ENCODE data around the gene DPY30.
A peak's percentile ranks its signal among the peaks of the same experiment; 100 is the strongest.
"Not testable (repeated sequence)": the region's sequence is repeated elsewhere in the genome, so short reads cannot be mapped to it uniquely, and the experiment has no call there.

DPY30 gene

DNA sequence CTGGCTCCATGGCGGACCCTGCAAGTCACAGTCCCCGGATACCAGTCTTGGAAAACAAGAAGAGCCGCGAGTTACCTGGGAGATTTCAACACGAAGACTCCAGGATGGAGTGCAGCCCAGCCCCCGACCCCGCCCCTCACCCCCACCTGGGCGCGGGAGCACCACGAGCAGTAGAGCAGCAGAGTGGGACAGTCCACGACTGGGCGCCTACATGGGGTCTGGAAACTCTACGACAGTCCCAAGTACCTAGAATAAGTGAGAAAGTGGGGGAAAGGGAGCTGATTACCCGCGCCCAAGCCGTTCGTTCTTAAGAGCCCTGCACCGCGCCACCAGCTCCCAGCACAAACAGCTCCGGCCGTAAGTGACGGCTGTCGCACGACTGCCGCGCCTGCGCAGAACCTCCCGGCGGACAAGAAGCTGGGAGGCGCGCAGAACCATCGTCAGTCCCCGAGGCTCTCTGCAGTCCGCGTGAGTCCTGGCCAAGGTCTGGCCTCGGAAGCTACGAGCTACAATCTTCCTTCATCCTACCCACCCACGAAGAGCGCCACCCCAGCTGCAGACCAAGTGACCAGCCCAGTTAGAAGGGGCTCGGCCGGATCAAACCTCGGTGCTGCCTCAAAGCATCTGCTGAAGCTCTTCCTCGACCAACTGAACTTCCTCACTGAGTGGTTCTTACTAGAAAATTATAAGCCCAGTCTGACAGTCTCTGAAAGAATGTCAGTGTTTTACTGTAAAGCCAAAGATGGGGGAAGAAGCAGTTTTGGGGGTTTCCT lies at the start of gene DPY30:
Gene DPY30, minus strand, starts transcription at position 359 of the 773 bp plus-strand sequence. Its CDS starts 349 bp downstream, at position 10.
- DNase-seq (ENCODE audit: low spot score) = peak; percentile 84
- FAIRE-seq = peak; percentile 40

DNA sequence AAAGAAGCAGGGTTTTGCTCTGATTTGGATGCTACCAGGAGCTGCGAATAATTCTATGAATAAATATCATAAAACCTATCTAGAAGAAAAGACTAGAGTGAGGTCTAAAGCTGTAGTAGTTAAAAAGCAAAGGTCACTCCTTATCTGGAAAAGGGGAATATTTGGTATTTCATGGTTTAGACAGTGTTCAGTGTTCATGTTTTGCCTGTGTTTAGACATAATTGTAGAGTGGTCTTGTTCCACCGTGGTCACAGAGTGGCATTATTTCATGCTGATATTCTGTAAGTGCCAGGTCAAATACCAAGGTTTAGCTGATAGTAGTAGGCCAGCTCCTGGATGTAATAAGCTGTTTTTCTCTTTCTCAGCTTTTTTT lies 34.5 kb upstream of the DPY30 start:
- no peak for FAIRE-seq

GRCh38 chr2:32067549-32067948 lies 27.9 kb upstream of the DPY30 start:
- no peak for FAIRE-seq

More for the DNA sequence above, 34.5 kb upstream of the DPY30 start:
- DNase-seq (ENCODE audit: low spot score) = no peak

GRCh38 chr2:32064713-32065112 lies 25.1 kb upstream of the DPY30 start:
- DNase-seq (ENCODE audit: low spot score) (no peak), FAIRE-seq (no peak)

More at GRCh38 chr2:32067549-32067948, 27.9 kb upstream of the DPY30 start:
- DNase-seq (ENCODE audit: low spot score) = no peak

DNA sequence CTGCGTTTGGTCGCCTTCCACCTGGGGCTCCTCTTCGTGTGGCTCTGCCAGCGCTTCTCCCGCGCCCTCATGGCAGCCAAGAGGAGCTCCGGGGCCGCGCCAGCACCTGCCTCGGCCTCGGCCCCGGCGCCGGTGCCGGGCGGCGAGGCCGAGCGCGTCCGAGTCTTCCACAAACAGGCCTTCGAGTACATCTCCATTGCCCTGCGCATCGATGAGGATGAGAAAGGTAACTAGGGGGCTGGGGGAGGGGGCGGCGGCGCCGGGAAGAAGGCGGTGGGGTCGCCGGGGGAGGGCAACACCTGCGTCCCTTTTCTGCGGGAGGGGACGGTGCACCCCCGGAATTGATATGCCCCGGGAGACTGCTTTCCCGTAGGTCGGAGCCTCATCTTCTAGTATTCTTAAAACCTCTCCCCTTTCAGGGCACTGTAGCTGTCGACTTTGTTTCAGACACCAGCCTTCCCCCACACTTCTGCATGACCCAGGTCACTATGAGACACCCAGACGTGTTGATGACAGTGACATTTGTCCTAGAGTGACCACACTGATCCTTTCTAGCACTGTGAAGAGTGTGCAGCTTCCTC lies 24.5 kb upstream of the DPY30 start:
- FAIRE-seq (no peak), DNase-seq (ENCODE audit: low spot score) (no peak)

- DNase-seq (ENCODE audit: low spot score) (peak; percentile 94), FAIRE-seq (peak; percentile 78)
Observed at GRCh38 chr2:32063310-32064020, 23.9 kb upstream of the DPY30 start, which contains the start of gene SPAST. SPAST (plus strand) TSS chr2:32063556; CDS start chr2:32063832, 276 bp downstream.

- FAIRE-seq (no peak), DNase-seq (ENCODE audit: low spot score) (peak; percentile 31)
Observed at GRCh38 chr2:32061973-32062861, 22.6 kb upstream of the DPY30 start.

GRCh38 chr2:32061430-32061829 lies 21.8 kb upstream of the DPY30 start:
- FAIRE-seq = no peak
- DNase-seq (ENCODE audit: low spot score) = no peak

GRCh38 chr2:32060266-32060665 lies 20.7 kb upstream of the DPY30 start:
- DNase-seq (ENCODE audit: low spot score) (no peak), FAIRE-seq (no peak)

DNA sequence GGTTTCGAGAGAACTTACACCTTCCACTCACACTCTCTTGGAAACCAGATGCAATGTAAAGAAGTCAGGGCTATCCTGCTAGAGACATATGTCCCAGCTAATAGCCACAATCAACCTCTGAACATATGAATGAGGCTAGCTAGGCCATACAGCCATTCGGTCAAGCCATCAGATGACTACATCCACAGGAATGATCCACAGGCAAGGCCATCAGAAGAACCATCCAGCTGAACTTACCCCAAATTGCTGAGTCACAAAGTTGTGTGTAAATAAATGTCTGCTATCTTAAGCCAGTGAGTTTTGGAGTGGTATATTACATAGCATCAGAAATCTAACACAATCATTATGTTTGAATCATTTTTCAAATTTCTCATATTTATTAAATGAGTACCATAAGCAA lies 18.5 kb upstream of the DPY30 start:
- no peak for DNase-seq (ENCODE audit: low spot score)
- no peak for FAIRE-seq

- not testable (repeated sequence) for FAIRE-seq; DNase-seq (ENCODE audit: low spot score)
Observed at GRCh38 chr2:32054583-32054982, 15.0 kb upstream of the DPY30 start.

DNA sequence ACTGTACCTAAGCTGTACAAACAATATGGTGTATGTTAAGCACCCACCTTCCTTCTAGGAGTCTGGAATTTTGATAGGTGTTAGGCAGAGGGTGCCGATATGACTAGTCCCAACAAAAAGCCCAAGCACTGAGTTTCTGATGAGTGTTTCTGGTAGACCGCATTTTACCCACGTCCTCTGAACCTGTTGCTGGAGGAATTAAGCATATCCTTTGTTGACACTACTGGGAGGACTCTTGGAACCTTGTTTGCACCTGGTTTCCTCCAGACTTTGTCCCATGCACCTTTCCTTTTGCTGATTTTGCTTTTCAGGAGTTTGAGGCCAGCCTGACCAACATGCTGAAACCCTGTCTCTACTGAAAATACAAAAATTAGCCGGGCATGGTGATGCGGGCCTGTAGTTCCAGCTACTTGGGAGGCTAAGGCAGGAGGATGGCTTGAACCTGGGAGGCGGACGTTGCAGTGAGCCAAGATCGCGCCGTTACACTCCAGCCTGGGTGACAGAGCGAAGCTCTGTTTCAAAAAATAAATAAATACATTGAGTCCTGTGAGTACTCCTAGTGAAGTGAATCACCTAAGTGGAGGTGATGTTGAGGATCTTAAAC lies 12.3 kb upstream of the DPY30 start:
- FAIRE-seq = no peak
- DNase-seq (ENCODE audit: low spot score) = no peak

GRCh38 chr2:32043561-32043960 lies 4.0 kb upstream of the DPY30 start:
- FAIRE-seq (no peak), DNase-seq (ENCODE audit: low spot score) (no peak)

DNA sequence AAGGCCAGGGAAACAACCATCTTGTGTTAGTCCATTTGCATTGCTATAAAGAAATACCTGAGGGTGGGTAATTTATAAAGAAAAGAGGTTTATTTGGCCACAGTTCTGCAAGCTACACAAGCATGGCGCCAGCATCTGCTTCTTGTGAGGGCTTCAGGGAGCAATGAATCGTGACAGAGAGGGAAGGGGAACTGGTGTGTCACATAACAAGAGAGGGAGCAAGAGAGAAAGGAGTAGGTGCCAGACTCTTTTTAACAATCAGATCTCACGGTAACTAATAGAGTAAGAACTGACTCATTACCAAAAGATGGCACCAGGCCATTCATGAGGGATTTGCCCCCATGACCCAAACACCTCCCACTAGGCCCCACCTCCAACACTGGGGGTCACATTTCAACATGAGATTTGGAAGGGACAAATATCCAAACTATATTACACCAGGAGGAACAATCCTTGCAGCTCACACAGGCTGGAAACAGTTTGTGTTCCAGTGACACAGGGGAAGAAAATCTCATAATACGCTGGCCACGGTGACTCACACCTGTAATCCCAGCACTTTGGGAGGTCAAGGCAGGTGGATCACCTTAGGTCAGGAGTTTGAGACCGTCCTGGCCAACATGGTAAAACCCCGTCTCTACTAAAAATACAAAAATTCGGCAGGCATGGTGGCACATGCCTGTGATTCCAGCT lies 5.3 kb downstream of the DPY30 start:
- peak; percentile 12 for DNase-seq (ENCODE audit: low spot score)
- not testable (repeated sequence) for FAIRE-seq

- not testable (repeated sequence) for FAIRE-seq
- DNase-seq (ENCODE audit: low spot score) = peak; percentile 28
Observed at GRCh38 chr2:32018789-32019482, 20.7 kb downstream of the DPY30 start.

GRCh38 chr2:32012872-32013271 lies 26.7 kb downstream of the DPY30 start:
- FAIRE-seq = no peak
- DNase-seq (ENCODE audit: low spot score) = no peak

GRCh38 chr2:32011485-32011960 lies 28.1 kb downstream of the DPY30 start:
- FAIRE-seq = no peak
- DNase-seq (ENCODE audit: low spot score) = no peak

DNA sequence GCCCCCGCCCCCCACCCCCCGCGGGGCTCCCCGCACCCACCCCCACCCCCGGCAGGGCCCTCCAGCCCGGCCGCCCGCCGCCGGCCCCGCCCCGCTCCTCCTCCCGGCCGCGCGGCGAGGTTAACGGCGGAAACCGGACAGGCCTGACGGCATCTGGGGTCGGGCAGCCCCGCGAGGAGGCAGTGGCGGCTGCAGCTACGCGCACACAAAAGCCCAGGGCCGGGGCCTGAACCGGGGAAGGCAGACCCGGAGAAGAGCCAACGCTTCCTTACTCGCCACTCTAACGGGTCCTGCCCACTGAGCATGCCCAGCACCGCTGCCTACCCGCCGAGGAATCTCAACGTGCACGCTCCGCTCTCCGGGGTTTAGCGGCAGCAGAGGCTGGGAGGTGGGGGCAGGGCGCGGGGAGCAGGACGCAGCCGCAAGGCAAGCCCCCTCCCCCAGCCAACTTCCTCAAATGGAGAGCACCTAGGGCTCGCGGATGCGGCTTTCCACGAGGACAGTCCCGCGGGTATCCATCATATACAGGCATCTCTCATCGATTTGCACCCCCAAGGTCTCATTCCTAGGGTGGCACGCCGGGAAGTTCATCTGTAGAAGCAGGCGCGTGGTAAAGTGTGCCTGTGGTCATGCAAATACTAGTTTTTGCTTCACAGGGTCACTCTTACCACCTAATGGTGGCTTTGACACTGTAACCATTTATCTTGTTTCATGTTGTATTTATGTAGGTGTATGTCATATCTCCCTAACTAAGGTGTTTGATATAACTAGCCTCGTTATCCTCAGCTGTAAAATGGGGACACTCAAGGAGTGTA lies 28.7 kb downstream of the DPY30 start, which contains the start of gene MEMO1:
Gene MEMO1, minus strand, starts transcription at position 339 of the 815 bp plus-strand sequence. CDS start 761 bp downstream, outside the sequence.
- DNase-seq (ENCODE audit: low spot score) (peak; percentile 88), FAIRE-seq (no peak)
